Thyroid gland (tissue), 4 donors: ENCODE data around the gene OR51A2. TPM values are rescaled to one million over a fixed set of nuclear protein-coding genes. Genes with fewer than 3 reads are reported as not detected.
"Not testable (repeated sequence)": the region's sequence is repeated elsewhere in the genome, so short reads cannot be mapped to it uniquely, and the experiment has no call there.

Source experiments
- DNase-seq, 2 donors: peaks; one replicate each; pipeline ENCODE4 v3.0.0-alpha.2; 2019
- H3K27ac ChIP-seq, 3 donors: fragments of 200-600 bp; sonication (generic); 1 replicate in 2 of 3; 2 replicates in 1 of 3; pipeline ENCODE4 v1.5.1; 2016 to 2019; ENCODE audit warnings: mild to moderate bottlenecking in 1 of 3, moderate library complexity in 1 of 3
- H3K27me3 ChIP-seq: fragments of 200-600 bp; sonication (generic); one replicate; pipeline ENCODE4 v1.5.1; 2019
- H3K36me3 ChIP-seq, 2 donors: fragments of 200-600 bp; sonication (generic); one replicate each; pipeline ENCODE4 v1.5.1; 2016 to 2019
- H3K4me1 ChIP-seq, 2 donors: fragments of 200-600 bp; sonication (generic); one replicate each; pipeline ENCODE4 v1.5.1; 2017 to 2019
- H3K4me3 ChIP-seq, 3 donors: fragments of 200-600 bp; sonication (generic); replicated peaks in 1 of 3; 1 replicate in 2 of 3; 2 replicates in 1 of 3; pipeline ENCODE4 v1.5.1; 2016; ENCODE audit warnings: mild to moderate bottlenecking in 1 of 3
- H3K9me3 ChIP-seq: fragments of 200-600 bp; sonication (generic); one replicate; pipeline ENCODE4 v1.5.1; 2017
- POLR2A ChIP-seq, 2 donors: fragments of 450-650 bp; IDR thresholded peaks; one replicate each; pipeline ENCODE4 v1.6.1; 2017; ENCODE audit warnings: antibody characterized with exemption in 2 of 2, mild to moderate bottlenecking in 2 of 2, moderate library complexity in 1 of 2
- WGBS, 2 donors: methylation state at CpG; one replicate each; pipeline ENCODE4 v1.1.5; 2017; 5-methylcytosine and 5-hydroxymethylcytosine counted together
- intact Hi-C: fragments of 100-400 bp; cut with DNase I; formaldehyde crosslinking; loops from one replicate; pipeline ENCODE4 v1.15.1; 2023
- total RNA-seq, 4 donors: library from RNA; depleted of rRNA; stranded (reverse); fragments of >200 nt; gene quantifications; one replicate each; pipeline ENCODE4 v1.2.3, GENCODE V29; 2016
- TF ChIP-seq, protein P1 (sequence below), 6 experiments: fragments of 200-600 bp in 3 of 6; fragments of 450-650 bp in 3 of 6; sonication (generic) in 3 of 6; IDR thresholded peaks; one replicate each; pipeline ENCODE4 v1.5.1; 2016 to 2019; ENCODE audit warnings: antibody characterized with exemption in 6 of 6, mild to moderate bottlenecking in 2 of 6, inconsistent platforms in 1 of 6, moderate library complexity in 1 of 6

The OR51A2 gene, protein sequence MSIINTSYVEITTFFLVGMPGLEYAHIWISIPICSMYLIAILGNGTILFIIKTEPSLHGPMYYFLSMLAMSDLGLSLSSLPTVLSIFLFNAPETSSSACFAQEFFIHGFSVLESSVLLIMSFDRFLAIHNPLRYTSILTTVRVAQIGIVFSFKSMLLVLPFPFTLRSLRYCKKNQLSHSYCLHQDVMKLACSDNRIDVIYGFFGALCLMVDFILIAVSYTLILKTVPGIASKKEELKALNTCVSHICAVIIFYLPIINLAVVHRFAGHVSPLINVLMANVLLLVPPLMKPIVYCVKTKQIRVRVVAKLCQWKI
- not detected for total RNA-seq

DNA sequence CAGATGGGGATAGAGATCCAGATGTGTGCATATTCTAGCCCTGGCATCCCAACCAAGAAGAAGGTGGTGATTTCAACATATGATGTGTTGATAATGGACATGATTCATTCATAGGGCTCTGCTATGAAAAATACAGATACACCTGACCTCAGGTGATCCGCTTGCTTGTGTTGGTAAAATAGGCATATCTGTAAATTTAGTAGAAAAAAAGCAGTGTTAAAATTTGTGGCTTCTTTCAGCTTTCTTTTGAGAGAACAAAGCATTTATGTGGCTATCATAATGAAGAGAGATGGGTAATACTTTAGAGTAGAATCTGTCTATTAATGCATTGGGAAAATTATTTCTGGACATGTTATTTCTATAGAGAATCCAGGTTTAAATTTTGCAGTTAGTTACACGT lies at the start of gene OR51A2:
OR51A2 (minus strand) TSS at position 101 of the 400 bp plus-strand sequence; CDS start at position 101, 0 bp downstream.
- H3K36me3 ChIP-seq, H3K9me3 ChIP-seq, H3K27ac ChIP-seq, intact Hi-C loops, H3K27me3 ChIP-seq, H3K4me3 ChIP-seq, DNase-seq, H3K4me1 ChIP-seq: not testable (repeated sequence)
- 82 to 86% methylated on average over 2 of the region's 2 CpGs for WGBS, 2 donors

DNA sequence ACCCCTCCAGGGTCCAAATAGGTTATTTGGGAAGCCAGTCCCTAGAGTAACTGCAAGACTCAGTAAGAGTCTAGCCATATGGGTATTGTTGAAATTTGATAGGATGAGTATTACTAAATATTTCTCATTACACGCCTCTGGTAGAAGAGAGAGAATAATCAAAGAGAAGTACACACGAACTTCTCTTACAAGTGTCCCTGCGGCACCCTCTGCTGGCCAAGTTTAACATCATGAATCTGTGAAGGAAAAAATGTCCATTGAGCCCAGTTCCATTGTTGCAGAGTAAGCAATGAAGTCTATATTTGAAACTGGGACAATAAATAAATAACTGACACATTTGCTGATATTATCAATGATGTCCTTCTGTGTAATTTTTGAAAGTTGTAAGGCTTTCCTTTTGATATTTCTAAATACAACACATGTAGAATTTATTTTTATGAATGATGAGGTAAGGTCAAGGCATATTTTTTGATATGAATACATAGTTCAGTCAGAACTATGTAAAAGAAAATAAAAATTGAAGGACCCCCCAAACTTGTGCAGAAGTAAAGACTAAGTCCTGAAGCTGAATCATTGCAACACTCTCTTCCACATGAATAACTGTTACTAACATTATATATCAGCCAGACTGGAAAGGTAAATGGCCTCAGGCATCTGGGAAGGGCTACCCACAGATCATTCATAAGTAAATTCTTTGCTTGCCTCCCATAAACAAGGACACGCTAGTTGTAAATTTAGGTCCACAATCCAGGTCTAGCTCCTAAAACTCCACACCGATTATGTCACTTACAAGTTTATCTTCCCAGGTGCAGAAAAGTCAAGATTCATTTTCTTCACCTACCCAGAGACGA lies 49.1 kb upstream of the OR51A2 start:
- WGBS, 2 donors = 45 to 47% methylated on average over 6 of the region's 6 CpGs
- Histone ChIP-seq H3K4me1 (no peaks in the 10 kb centered on the region), H3K36me3 (no peaks in the 10 kb centered on the region), H3K27me3 (no peaks in the 10 kb centered on the region), H3K4me3 (no peak overlapping the region), H3K27ac (no peak overlapping the region), H3K9me3 (no peaks in the 10 kb centered on the region)
- no peak for TF ChIP-seq POLR2A (IDR thresholded peaks at IDR 0.05)
- TF ChIP-seq, protein P1, sequence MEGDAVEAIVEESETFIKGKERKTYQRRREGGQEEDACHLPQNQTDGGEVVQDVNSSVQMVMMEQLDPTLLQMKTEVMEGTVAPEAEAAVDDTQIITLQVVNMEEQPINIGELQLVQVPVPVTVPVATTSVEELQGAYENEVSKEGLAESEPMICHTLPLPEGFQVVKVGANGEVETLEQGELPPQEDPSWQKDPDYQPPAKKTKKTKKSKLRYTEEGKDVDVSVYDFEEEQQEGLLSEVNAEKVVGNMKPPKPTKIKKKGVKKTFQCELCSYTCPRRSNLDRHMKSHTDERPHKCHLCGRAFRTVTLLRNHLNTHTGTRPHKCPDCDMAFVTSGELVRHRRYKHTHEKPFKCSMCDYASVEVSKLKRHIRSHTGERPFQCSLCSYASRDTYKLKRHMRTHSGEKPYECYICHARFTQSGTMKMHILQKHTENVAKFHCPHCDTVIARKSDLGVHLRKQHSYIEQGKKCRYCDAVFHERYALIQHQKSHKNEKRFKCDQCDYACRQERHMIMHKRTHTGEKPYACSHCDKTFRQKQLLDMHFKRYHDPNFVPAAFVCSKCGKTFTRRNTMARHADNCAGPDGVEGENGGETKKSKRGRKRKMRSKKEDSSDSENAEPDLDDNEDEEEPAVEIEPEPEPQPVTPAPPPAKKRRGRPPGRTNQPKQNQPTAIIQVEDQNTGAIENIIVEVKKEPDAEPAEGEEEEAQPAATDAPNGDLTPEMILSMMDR (IDR thresholded peaks at IDR 0.05) = peak in 4 of 6 experiments; percentile 58 to 63 (median 62)
- intact Hi-C loops = loop anchor here (5.0 kb wide), 1 partner anchor 367 kb away; the partner anchor contains the start of gene OR51D1
- DNase-seq = peak; percentile 74 to 79

GRCh38 chr11:4994551-4994950 lies 39.0 kb upstream of the OR51A2 start, which contains the start of gene OR51L1:
OR51L1 (plus strand) TSS chr11:4994851; CDS start chr11:4998983, 4,132 bp downstream.
- H3K36me3 ChIP-seq = no peaks in the 10 kb centered on the region
- no peaks in the 10 kb centered on the region for H3K4me1 ChIP-seq
- no peaks in the 10 kb centered on the region for H3K27me3 ChIP-seq
- WGBS, 2 donors = 87 to 96% methylated on average over 2 of the region's 2 CpGs
- DNase-seq = no peak
- H3K27ac ChIP-seq = no peak within 1 kb of the TSS
- no peaks in the 10 kb centered on the region for H3K9me3 ChIP-seq
- intact Hi-C loops = no loop called here
- no peak for TF ChIP-seq POLR2A (IDR thresholded peaks at IDR 0.05)
- TF ChIP-seq, protein P1 (IDR thresholded peaks at IDR 0.05) = no peak
- H3K4me3 ChIP-seq = no peak within 1 kb of the TSS

GRCh38 chr11:4991060-4991459 lies 35.5 kb upstream of the OR51A2 start:
- Histone ChIP-seq H3K9me3 (no peaks in the 10 kb centered on the region), H3K36me3 (no peaks in the 10 kb centered on the region), H3K4me1 (no peaks in the 10 kb centered on the region), H3K27ac (no peak overlapping the region), H3K4me3 (no peak overlapping the region), H3K27me3 (no peaks in the 10 kb centered on the region)
- no peak for DNase-seq
- intact Hi-C loops = no loop called here
- no peak for TF ChIP-seq POLR2A (IDR thresholded peaks at IDR 0.05)
- TF ChIP-seq, protein P1 (IDR thresholded peaks at IDR 0.05) = peak in 1 of 6 experiments; percentile 9
- 47 to 82% methylated on average over 1 of the region's 1 CpG for WGBS, 2 donors

DNA sequence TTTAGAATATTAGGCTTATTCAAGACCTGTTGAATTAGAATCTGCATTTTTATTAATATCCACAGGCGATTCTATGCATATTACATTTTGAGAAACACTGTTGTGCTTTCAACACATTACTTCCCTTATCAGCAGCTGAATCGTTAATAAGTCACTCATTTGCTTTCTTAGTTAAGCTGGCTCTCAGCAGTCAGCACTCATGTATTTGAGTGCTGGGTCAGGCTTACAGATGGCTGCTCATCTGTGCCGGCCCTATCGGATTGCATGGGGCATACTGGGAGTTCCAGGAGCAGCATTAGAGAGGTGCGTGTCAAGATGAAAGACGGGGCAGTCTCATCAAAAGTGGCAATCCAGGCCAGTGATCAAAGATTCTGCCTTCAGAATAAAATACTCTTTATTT lies 28.3 kb upstream of the OR51A2 start:
- WGBS, 2 donors = 22 to 32% methylated on average over 6 of the region's 6 CpGs

More for the DNA sequence above, 28.3 kb upstream of the OR51A2 start:
- Histone ChIP-seq H3K4me3 (no peak overlapping the region), H3K4me1 (peaks cover 0 to 5% of the 10 kb centered on the region in 2 donors), H3K9me3 (no peaks in the 10 kb centered on the region), H3K27ac (no peak overlapping the region), H3K36me3 (no peaks in the 10 kb centered on the region), H3K27me3 (no peaks in the 10 kb centered on the region)
- no peak for TF ChIP-seq POLR2A (IDR thresholded peaks at IDR 0.05)
- TF ChIP-seq, protein P1 (IDR thresholded peaks at IDR 0.05) = no peak
- peak; percentile 64 to 66 for DNase-seq
- intact Hi-C loops = no loop called here
